GM10266 (cell line): ENCODE measurements around the gene CBLIF.
"Not testable (repeated sequence)": the region's sequence is repeated elsewhere in the genome, so short reads cannot be mapped to it uniquely, and the experiment has no call there.

ENCODE experiments used
- DNase-seq: peaks from one replicate; pipeline ENCODE4 v3.0.0; 2012; ENCODE audit errors: extremely low spot score
- TF ChIP-seq, protein P1 (sequence below): IDR thresholded peaks from 2 replicates; pipeline ENCODE4 v1.5.1; 2012; ENCODE audit warnings: mild to moderate bottlenecking, low read depth; ENCODE audit not compliant: control insufficient read depth, insufficient read depth; ENCODE audit errors: missing control alignments

Gene CBLIF

DNA sequence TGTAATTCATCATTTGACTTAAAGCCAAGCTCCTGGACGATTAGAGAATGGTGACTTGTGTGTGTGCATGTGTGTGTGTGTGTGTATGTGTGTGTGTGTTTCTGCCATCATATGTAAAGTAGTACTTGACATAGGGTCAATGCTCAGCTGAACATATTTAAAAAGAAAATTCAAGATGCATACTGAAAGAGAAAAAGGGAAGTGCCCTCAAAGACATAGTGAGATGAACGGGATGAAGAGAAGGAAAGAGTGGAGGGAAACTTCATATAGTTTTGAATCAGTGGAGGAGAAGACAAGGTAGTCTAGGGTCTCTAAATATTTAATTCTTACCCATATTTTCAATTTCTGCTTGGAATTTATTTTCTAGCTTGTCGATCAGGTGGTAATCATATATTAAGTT is 17.0 kb upstream of the CBLIF start:
- TF ChIP-seq, protein P1, sequence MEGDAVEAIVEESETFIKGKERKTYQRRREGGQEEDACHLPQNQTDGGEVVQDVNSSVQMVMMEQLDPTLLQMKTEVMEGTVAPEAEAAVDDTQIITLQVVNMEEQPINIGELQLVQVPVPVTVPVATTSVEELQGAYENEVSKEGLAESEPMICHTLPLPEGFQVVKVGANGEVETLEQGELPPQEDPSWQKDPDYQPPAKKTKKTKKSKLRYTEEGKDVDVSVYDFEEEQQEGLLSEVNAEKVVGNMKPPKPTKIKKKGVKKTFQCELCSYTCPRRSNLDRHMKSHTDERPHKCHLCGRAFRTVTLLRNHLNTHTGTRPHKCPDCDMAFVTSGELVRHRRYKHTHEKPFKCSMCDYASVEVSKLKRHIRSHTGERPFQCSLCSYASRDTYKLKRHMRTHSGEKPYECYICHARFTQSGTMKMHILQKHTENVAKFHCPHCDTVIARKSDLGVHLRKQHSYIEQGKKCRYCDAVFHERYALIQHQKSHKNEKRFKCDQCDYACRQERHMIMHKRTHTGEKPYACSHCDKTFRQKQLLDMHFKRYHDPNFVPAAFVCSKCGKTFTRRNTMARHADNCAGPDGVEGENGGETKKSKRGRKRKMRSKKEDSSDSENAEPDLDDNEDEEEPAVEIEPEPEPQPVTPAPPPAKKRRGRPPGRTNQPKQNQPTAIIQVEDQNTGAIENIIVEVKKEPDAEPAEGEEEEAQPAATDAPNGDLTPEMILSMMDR = no peak
- DNase-seq = no peak

DNA sequence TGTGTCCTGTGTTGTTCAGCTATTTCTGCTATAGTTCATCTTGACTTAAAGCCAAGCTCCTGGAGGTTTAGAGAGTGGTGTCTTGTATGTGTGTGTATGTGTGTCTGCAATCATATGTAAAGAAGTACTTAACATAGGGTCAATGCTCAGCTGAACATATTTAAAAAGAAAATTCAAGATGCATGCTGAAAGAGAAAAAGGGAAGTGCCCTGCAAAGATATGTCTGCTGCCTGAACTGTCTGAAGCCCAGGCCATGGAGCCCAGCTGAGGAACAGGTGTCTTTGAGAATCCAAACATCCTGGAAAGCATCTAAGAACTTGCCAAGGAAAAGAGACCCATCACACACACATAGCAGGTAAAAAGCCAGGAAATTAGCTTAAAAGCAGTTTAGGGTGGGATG is 14.4 kb upstream of the CBLIF start:
- no peak for DNase-seq
- TF ChIP-seq, protein P1 = no peak

GRCh38 chr11:59857439-59858434 is 12.4 kb upstream of the CBLIF start:
- TF ChIP-seq, protein P1 = no peak
- DNase-seq = no peak

DNA sequence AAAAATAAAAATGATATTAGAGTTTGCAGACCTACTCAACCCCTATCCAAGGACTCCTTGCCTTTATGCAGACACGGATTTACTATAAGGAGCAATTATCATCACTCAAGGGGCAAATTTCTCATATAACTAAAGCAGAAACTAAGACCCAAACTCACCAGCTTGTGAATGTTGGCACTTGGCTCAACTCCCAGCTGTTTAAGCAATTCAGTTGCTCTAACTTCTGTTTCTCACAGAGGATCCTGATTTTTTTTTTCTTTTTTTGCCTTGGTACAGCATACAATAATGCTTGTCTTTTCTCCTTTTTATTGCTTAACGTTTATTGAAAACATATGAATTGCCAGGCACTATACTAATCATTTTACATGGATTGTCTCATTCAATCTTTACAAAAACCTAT is 9.6 kb upstream of the CBLIF start:
- TF ChIP-seq, protein P1 = no peak
- no peak for DNase-seq

GRCh38 chr11:59851416-59851815 is 6.1 kb upstream of the CBLIF start:
- DNase-seq = not testable (repeated sequence)

DNA sequence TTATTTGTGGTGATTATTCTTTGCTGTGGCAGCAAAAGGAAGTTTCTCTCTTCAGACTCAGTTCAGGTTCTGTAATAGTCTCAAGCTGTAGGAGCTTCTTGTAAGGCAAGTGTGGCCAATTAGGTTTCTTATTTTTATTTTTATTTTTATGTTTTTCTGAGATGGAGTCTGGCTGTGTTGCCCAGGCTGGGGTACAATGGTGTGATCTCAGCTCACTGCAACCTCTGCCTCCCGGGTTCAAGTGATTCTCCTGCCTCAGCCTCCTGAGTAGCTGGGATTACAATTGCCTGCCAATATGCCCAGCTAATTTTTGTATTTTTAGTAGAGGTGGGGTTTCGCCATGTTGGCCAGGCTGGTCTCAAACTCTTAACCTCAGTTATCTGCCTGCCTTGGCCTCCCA is 4.3 kb upstream of the CBLIF start:
- DNase-seq = not testable (repeated sequence)

GRCh38 chr11:59849129-59849528 is 3.8 kb upstream of the CBLIF start:
- TF ChIP-seq, protein P1 = no peak
- no peak for DNase-seq

DNA sequence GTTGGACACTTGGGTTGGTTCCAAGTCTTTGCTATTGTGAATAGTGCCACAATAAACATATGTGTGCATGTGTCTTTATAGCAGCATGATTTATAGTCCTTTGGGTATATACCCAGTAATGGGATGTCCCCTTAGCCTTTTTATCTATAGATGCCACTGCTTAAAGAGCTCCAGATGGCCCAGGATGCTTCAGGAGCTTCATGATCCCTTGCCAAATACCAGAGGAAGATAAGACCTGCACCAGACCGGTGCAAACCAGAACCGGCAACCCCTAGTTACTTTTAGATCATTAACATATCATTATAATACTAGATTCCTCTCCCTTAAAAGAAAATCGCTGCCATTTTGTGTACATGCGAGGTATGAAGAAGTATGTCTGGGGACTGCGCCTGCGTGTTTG is 3.1 kb upstream of the CBLIF start:
- DNase-seq = not testable (repeated sequence)

DNA sequence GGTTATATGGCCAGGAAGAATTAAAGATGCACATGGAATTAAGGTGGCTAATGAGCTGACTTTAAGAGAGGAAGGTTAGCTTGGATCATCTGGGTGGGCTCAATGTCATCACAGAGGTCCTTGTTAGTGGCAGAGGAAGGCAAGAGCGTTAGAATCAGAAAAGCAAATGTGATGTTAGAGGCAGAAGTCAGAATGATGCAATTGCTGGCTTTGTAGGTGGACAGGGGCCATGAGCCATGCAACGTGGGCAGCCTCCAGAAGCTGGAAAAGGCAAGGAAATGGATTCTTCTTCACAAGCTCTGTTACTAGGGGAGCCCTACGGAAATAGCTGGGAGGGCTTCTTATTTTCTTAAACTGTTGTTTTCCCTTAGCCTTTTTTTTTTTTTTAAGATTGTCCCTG is 2.3 kb upstream of the CBLIF start:
- TF ChIP-seq, protein P1 = no peak
- no peak for DNase-seq
